Heart right ventricle (tissue), 16 donors: ENCODE data around the gene FKBP6. TPM values are rescaled to one million over a fixed set of nuclear protein-coding genes. Genes with fewer than 3 reads are reported as not detected.
A peak's percentile ranks its signal among the peaks of the same experiment; 100 is the strongest.
"Not testable (repeated sequence)": the region's sequence is repeated elsewhere in the genome, so short reads cannot be mapped to it uniquely, and the experiment has no call there.

Source experiments
- ATAC-seq, 8 donors: fragments of 200-7000 bp; cut with Tn5 transposase; one replicate each; pipeline ENCODE4 v1.9.1; 2020; ENCODE audit warnings: mild to moderate bottlenecking in 8 of 8, moderate library complexity in 8 of 8, moderate number of reproducible peaks in 1 of 8
- DNase-seq, 2 donors: peaks; one replicate each; pipeline ENCODE4 v3.0.0-alpha.2; 2020
- H3K27ac ChIP-seq, 10 donors: fragments of 200-600 bp; sonication (generic) in 2 of 10; one replicate each; pipeline versions ENCODE4 v1.5.0 to v1.8.0; 2020 to 2022; ENCODE audit warnings: mild to moderate bottlenecking in 3 of 10
- H3K27me3 ChIP-seq, 7 donors: fragments of 200-600 bp; one replicate each; pipeline ENCODE4 v1.8.0; 2021 to 2022; ENCODE audit warnings: mild to moderate bottlenecking in 2 of 7
- H3K36me3 ChIP-seq, 9 donors: fragments of 200-600 bp; sonication (generic) in 1 of 9; one replicate each; pipeline versions ENCODE4 v1.5.0 to v1.8.0; 2020 to 2022; ENCODE audit warnings: mild to moderate bottlenecking in 2 of 9
- H3K4me1 ChIP-seq, 9 donors: fragments of 200-600 bp; sonication (generic) in 1 of 9; one replicate each; pipeline versions ENCODE4 v1.5.0 to v1.8.0; 2020 to 2022; ENCODE audit warnings: mild to moderate bottlenecking in 4 of 9
- H3K4me3 ChIP-seq, 10 donors: fragments of 200-600 bp; sonication (generic) in 2 of 10; one replicate each; pipeline versions ENCODE4 v1.5.0 to v1.8.0; 2020 to 2022; ENCODE audit warnings: mild to moderate bottlenecking in 7 of 10, moderate library complexity in 2 of 10
- H3K9me3 ChIP-seq, 11 donors: fragments of 200-600 bp in 10 of 11; sonication (generic) in 2 of 11; one replicate each; pipeline versions ENCODE4 v1.5.0 to v1.8.0; 2013 to 2022; ENCODE audit warnings: mild to moderate bottlenecking in 2 of 11, control low read depth in 1 of 11, moderate library complexity in 1 of 11
- WGBS, 2 donors: extraction: QIAGEN DNeasy Blood & Tissue Kit; methylation state at CpG; one replicate each; pipeline ENCODE4 v1.1.7; 2013; ENCODE audit warnings: inconsistent platforms in 1 of 2; 5-methylcytosine and 5-hydroxymethylcytosine counted together
- intact Hi-C, 10 donors: fragments of 100-400 bp; cut with DNase I; formaldehyde crosslinking; loops; one replicate each; pipeline versions ENCODE4 v1.11.1 to v1.14.2; 2022
- polyA plus RNA-seq, 2 donors: library from polyadenylated mRNA; stranded (reverse); fragments of 200-250 nt; gene quantifications; one replicate each; pipeline ENCODE4 v1.2.3, GENCODE V29; 2013
- total RNA-seq, 10 donors: library from RNA; stranded (reverse); fragmentation: NEBNext Ultra II Directional in 3 of 10; extraction: Animal tissue kit (Norgen Biotek cat#: 25700) in 3 of 10; gene quantifications; one replicate each; pipeline versions ENCODE4 v1.2.1 to v1.2.4, GENCODE V29; 2021 to 2023
- TF ChIP-seq, protein P1 (sequence below), 9 donors: fragments of 200-600 bp; sonication (generic) in 2 of 9; IDR thresholded peaks; one replicate each; pipeline versions ENCODE4 v1.5.0 to v1.8.0; 2021 to 2022; ENCODE audit warnings: antibody characterized with exemption in 9 of 9, mild to moderate bottlenecking in 5 of 9, moderate library complexity in 1 of 9
- donor health status: Arrhythmogenic right ventricular cardiomyopathy.
- donor health status: ischemic (EF 13 %, LVEDD 7.1; RV severe dilation, severe dysfunction).
- donor health status: healthy with polysubstance abuse.
- donor health status: DM: no; HTN: yes; CAD: no.
- donor health status: DM: no; HTN: no; CAD: no.
- donor health status: ischemic (EF 25% LVEDD 6.9; RV normal size, moderate dysfunction).
- donor health status: ischemic (EF 25% LVEDD 5.7; RV mildly dilated, moderate dysfunction).
- donor health status: healthy.
- donor health status: DM: yes; HTN: yes; CAD: no.
- donor health status: Ischemic cardiomyopathy.
- donor health status: ischemic (EF 35%, LVEDD 5.7; RV mildly dilated, moderate dysfunction).
- donor health status: nonischemic (EF 11% LVEDD 7.7; RV severe dilation, severe dysfunction).
- donor health status: DM: yes; HTN: yes; CAD: no.
- donor health status: PGD.
- donor health status: ischemic (EF 29% LVEDD 5.4; RV normal size, mild dysfunction).
- donor health status: nonischemic (EF 23%, LVEDD 6.1; RV moderate dilation, normal function).

The FKBP6 gene
- total and polyA plus RNA-seq, 12 donors, result not detected

DNA sequence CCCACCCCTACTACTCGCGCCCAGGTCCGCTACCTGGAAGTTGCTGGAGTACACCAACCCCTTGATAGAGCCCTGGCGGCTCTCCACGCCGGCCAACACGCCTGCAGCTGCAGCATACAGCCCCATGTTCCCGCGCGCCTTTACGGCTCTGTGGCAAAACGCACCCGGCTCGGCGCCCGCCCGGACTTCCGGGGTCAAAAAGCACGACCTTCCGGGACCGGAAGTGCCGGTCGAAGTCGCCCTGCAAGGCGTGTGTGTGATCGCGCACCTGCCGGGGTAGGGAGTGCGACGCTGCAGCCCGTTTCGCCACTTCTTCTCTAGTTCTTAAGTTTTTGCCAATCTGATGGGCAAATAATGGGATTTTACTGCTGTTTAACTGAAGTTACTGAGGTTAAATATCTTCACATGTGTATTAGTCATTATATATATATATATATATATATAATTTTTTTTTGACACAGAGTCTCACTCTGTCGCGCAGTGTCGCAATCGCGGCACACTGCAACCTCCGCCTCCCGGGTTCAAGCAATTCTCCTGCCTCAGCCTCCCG is 19.2 kb upstream of the FKBP6 start, which contains the start of gene NSUN5:
NSUN5 (minus strand) TSS at position 162 of the 550 bp plus-strand sequence; CDS start at position 126, 36 bp downstream.
- DNase-seq (peak; percentile 85 to 90), ATAC-seq (peak; percentile 86 to 97 (median 95))
- Histone ChIP-seq H3K9me3 (no peaks in the 10 kb centered on the region), H3K4me1 (peaks cover 0 to 19% (median 8%) of the 10 kb centered on the region in 9 donors), H3K27ac (peak within 1 kb of the TSS in 9 of 10 donors; percentile 49 to 80 (median 68)), H3K4me3 (peak within 1 kb of the TSS; percentile 60 to 83 (median 78)), H3K36me3 (peaks cover 0 to 33% (median 5%) of the 10 kb centered on the region in 9 donors), H3K27me3 (no peaks in the 10 kb centered on the region)
- WGBS, 2 donors, result 10 to 15% methylated on average over 40 of the region's 40 CpGs
- intact Hi-C loops, result no loop called here
- TF ChIP-seq, protein P1, sequence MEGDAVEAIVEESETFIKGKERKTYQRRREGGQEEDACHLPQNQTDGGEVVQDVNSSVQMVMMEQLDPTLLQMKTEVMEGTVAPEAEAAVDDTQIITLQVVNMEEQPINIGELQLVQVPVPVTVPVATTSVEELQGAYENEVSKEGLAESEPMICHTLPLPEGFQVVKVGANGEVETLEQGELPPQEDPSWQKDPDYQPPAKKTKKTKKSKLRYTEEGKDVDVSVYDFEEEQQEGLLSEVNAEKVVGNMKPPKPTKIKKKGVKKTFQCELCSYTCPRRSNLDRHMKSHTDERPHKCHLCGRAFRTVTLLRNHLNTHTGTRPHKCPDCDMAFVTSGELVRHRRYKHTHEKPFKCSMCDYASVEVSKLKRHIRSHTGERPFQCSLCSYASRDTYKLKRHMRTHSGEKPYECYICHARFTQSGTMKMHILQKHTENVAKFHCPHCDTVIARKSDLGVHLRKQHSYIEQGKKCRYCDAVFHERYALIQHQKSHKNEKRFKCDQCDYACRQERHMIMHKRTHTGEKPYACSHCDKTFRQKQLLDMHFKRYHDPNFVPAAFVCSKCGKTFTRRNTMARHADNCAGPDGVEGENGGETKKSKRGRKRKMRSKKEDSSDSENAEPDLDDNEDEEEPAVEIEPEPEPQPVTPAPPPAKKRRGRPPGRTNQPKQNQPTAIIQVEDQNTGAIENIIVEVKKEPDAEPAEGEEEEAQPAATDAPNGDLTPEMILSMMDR (IDR thresholded peaks at IDR 0.05), result no peak

DNA sequence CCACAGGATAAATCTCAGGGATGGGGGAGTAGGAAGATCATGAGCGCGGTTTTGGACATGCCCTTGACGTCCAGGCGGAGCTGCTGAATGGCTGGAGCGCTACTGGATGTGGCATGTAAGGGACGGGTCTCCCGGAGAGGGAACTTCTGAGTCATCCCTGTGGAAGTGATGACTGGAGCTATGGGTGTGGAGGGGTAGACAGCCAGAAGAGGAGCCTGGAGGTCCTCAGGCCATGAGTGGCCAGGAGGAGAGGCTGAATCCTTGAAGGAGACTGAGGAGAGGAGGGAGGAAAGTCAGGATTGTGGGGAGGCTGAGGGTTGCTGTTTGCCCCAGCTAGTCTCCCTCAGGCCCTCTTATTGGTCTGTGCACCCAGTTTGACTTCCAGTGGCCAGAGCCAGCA is 16.5 kb upstream of the FKBP6 start:
- ATAC-seq, H3K36me3 ChIP-seq, H3K9me3 ChIP-seq, H3K27ac ChIP-seq, H3K27me3 ChIP-seq, H3K4me3 ChIP-seq, DNase-seq: not testable (repeated sequence)
- intact Hi-C loops, result loop anchor here in 1 of 10 donors (10.0 kb wide), 1 partner anchor 123 kb away; the partner anchor contains the start of gene FZD9
- WGBS, 2 donors, result 82% methylated on average over 7 of the region's 7 CpGs
- peaks cover 0 to 19% (median 8%) of the 10 kb centered on the region in 9 donors for H3K4me1 ChIP-seq

DNA sequence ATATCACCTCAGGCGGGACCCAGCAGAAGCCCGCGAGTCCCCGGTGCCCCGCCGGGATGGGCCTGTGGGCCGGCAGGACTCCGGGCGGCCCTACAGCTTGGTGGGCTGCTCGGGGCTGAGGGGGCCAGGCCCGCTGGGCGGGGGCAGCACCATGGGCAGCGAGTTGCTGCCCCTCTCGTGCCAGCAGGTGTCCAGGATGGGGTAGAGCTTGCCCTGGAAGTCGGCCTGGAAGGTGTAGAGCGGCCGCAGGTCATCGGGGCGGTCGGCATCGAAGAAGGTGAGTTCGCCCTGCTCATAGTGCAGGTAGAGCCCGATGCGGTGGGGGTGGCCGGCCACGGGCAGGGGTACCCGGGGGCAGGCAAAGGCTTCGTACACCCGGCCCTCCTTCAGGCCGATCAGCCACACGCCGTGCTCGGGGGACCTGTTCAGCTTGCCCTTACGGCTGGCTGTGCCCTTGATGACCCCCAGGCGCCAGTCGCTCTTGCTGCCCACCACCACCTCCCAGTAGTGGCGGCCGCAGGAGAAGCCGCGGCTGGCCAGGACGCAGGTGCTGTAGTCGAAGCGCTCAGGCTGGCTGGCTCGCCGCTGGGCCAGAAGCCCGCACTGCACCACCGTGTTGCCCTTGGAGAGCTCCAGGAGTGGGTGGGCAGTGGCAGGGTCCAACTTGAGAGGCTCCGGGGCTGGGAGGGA is 15.0 kb upstream of the FKBP6 start:
- Histone ChIP-seq H3K27ac (no peak overlapping the region), H3K27me3 (no peaks in the 10 kb centered on the region), H3K4me1 (peaks cover 0 to 12% (median 5%) of the 10 kb centered on the region in 9 donors), H3K9me3 (no peaks in the 10 kb centered on the region), H3K4me3 (no peak overlapping the region), H3K36me3 (no peaks in the 10 kb centered on the region)
- DNase-seq (no peak), ATAC-seq (peak in 1 of 8 donors; percentile 31)
- 93 to 96% methylated on average over 48 of the region's 48 CpGs for WGBS, 2 donors
- intact Hi-C loops, result loop anchor here in 1 of 10 donors (10.0 kb wide), 1 partner anchor 122 kb away; the partner anchor contains the start of gene FZD9
- TF ChIP-seq, protein P1 (IDR thresholded peaks at IDR 0.05), result no peak

DNA sequence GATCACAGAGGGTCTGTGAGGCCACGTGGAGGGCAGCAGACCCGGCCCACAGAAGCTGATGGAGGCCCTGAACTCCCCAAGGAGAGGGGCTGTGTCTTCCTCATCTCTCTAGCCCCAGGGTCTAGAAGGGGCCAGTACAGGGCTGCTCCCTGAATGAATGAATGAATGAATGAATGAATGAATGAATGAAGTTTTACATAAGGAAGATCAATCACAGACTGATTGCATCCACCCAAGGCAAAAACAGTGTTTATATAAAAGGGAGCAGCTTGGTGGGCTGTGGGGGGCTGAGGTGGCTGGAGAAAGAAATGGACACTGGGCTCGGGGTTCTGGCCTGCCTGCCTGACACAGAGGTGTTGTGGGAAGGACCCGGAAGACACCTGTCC is 14.4 kb upstream of the FKBP6 start:
- intact Hi-C loops, result loop anchor here in 1 of 10 donors (10.0 kb wide), 1 partner anchor 121 kb away; the partner anchor contains the start of gene FZD9
- TF ChIP-seq, protein P1 (IDR thresholded peaks at IDR 0.05), result no peak
- no peak overlapping the region for H3K27ac ChIP-seq

More for the DNA sequence above, 14.4 kb upstream of the FKBP6 start:
- Histone ChIP-seq H3K36me3 (no peaks in the 10 kb centered on the region), H3K27me3 (no peaks in the 10 kb centered on the region), H3K9me3 (no peaks in the 10 kb centered on the region), H3K4me3 (no peak overlapping the region), H3K4me1 (peaks cover 0 to 8% (median 5%) of the 10 kb centered on the region in 9 donors)
- ATAC-seq (no peak), DNase-seq (no peak)
- WGBS, 2 donors, result 74 to 87% methylated on average over 4 of the region's 4 CpGs
